HEK293T (cell line): ENCODE data around the gene KIF1C.

ENCODE experiments used
- BHLHE40 ChIP-seq: fragments of 450-650 bp; IDR thresholded peaks from 2 replicates; pipeline ENCODE4 v1.6.1; 2016; ENCODE audit warnings: mild to moderate bottlenecking, moderate library complexity, borderline replicate concordance
- CTBP1 ChIP-seq: fragments of 450-650 bp; IDR thresholded peaks from 2 replicates; pipeline ENCODE4 v1.6.1; 2016; ENCODE audit warnings: borderline replicate concordance
- ELF4 ChIP-seq: fragments of 450-650 bp; IDR thresholded peaks from 2 replicates; pipeline ENCODE4 v1.6.1; 2017; ENCODE audit warnings: antibody characterized with exemption
- FOXM1 ChIP-seq: fragments of 450-650 bp; IDR thresholded peaks from 2 replicates; pipeline ENCODE4 v1.6.1; 2017; ENCODE audit warnings: mild to moderate bottlenecking, borderline replicate concordance
- HDGF ChIP-seq: fragments of 450-650 bp; IDR thresholded peaks from 2 replicates; pipeline ENCODE4 v1.6.1; 2017; ENCODE audit warnings: antibody characterized with exemption, borderline replicate concordance
- NFRKB ChIP-seq: fragments of 450-650 bp; IDR thresholded peaks from 2 replicates; pipeline ENCODE4 v1.6.1; 2016; ENCODE audit warnings: mild to moderate bottlenecking, moderate library complexity
- PKNOX1 ChIP-seq: fragments of 450-650 bp; IDR thresholded peaks from 2 replicates; pipeline ENCODE4 v1.6.1; 2016
- SP1 ChIP-seq: fragments of 450-650 bp; IDR thresholded peaks from 2 replicates; pipeline ENCODE4 v1.6.1; 2017

- TF ChIP-seq BHLHE40 (no peak), ELF4 (no peak), HDGF (no peak), PKNOX1 (no peak), SP1 (no peak), NFRKB (no peak), FOXM1 (no peak), CTBP1 (no peak)
Measured at GRCh38 chr17:5023588-5024147, 25.9 kb downstream of the KIF1C start.
